ENCODE data around the gene MAP2K1. TPM values are rescaled to one million over a fixed set of nuclear protein-coding genes. Genes with fewer than 3 reads are reported as not detected.
"Not testable (repeated sequence)": the region's sequence is repeated elsewhere in the genome, so short reads cannot be mapped to it uniquely, and the experiment has no call there.

MAP2K1 gene
- total RNA-seq = 10 to 100 TPM; 25.7 to 68.8 (median 53.9) TPM
- long read RNA-seq, partial matches to known transcripts = 29 of 29 reads
- long read RNA-seq, other reads (novel, unspliced or antisense) = 0 of 29 reads

GRCh38 chr15:66386204-66387123, at the start of gene MAP2K1:
TSS of gene MAP2K1 (plus strand) at chr15:66386912. CDS start at chr15:66387348, 436 bp downstream.
- peak within 1 kb of the TSS; percentile 78 to 94 (median 91) for H3K27ac ChIP-seq
- peaks cover 0 to 22% (median 4%) of the 10 kb centered on the region in 4 donors for H3K4me1 ChIP-seq
- DNase-seq (peak; percentile 99), ATAC-seq (peak; percentile 94 to 98 (median 96))
- intact Hi-C loops (cut with DNase I) = loop anchor here (10.0 kb wide), 1 partner anchor 108 kb away; the partner anchor contains the start of gene SNAPC5 (in 2 of the 2)
- H3K27me3 ChIP-seq = no peaks in the 10 kb centered on the region
- peak within 1 kb of the TSS; percentile 88 to 91 (median 90) for H3K4me3 ChIP-seq
- no peaks in the 10 kb centered on the region for H3K36me3 ChIP-seq
- TF ChIP-seq POLR2A (IDR thresholded peaks at IDR 0.05) (peak; percentile 88), CTCF (IDR thresholded peaks at IDR 0.05) (peak; percentile 45 to 88 (median 80))
- no peaks in the 10 kb centered on the region for H3K9me3 ChIP-seq
- 6% methylated on average over 15 of the region's 69 CpGs for WGBS (ENCODE audit: insufficient coverage, low coverage, low lambda C conversion rate, missing lambda C conversion rate)

- ATAC-seq (peak; percentile 62 to 85 (median 76)), DNase-seq (peak in 1 of 3 donors; percentile 25)
- H3K27ac ChIP-seq; intact Hi-C loops (cut with DNase I); H3K4me3 ChIP-seq; H3K36me3 ChIP-seq; H3K27me3 ChIP-seq; H3K9me3 ChIP-seq; H3K4me1 ChIP-seq: not testable (repeated sequence)
- WGBS (ENCODE audit: insufficient coverage, low coverage, low lambda C conversion rate, missing lambda C conversion rate) = 13% methylated on average over 3 of the region's 5 CpGs
These were observed 38.2 kb upstream of the MAP2K1 start for GRCh38 chr15:66348530-66348929.

GRCh38 chr15:66356077-66356358, 30.7 kb upstream of the MAP2K1 start:
- Histone ChIP-seq H3K27ac (peak overlapping the region in 2 of 3 donors; percentile 15 to 50), H3K4me3 (peak overlapping the region; percentile 55 to 63 (median 56)), H3K9me3 (no peaks in the 10 kb centered on the region), H3K27me3 (no peaks in the 10 kb centered on the region), H3K36me3 (no peaks in the 10 kb centered on the region), H3K4me1 (peaks cover 0 to 9% (median 0%) of the 10 kb centered on the region in 4 donors)
- intact Hi-C loops (cut with DNase I) = no loop called here
- DNase-seq = no peak
- WGBS (ENCODE audit: insufficient coverage, low coverage, low lambda C conversion rate, missing lambda C conversion rate) = 6% methylated on average over 12 of the region's 12 CpGs
- TF ChIP-seq CTCF (IDR thresholded peaks at IDR 0.05) = no peak
- no peak for ATAC-seq

- peak; percentile 99 to 100 (median 99) for ATAC-seq
- H3K36me3 ChIP-seq = no peaks in the 10 kb centered on the region
- no peaks in the 10 kb centered on the region for H3K9me3 ChIP-seq
- WGBS (ENCODE audit: insufficient coverage, low coverage, low lambda C conversion rate, missing lambda C conversion rate) = 10% methylated on average over 34 of the region's 51 CpGs
- H3K27me3 ChIP-seq = no peaks in the 10 kb centered on the region
- H3K4me3 ChIP-seq = peak within 1 kb of the TSS; percentile 55 to 63 (median 56)
- intact Hi-C loops (cut with DNase I) = no loop called here
- H3K27ac ChIP-seq = peak within 1 kb of the TSS; percentile 15 to 50 (median 36)
- peaks cover 0 to 9% (median 0%) of the 10 kb centered on the region in 4 donors for H3K4me1 ChIP-seq
- DNase-seq = peak; percentile 96 to 98 (median 97)
- TF ChIP-seq CTCF (IDR thresholded peaks at IDR 0.05) (no peak), POLR2A (IDR thresholded peaks at IDR 0.05) (peak; percentile 64)
These were observed 30.1 kb upstream of the MAP2K1 start, which contains the start of gene TIPIN for GRCh38 chr15:66356359-66357236. TSS of gene TIPIN (minus strand) at chr15:66356685. CDS start at chr15:66352947, 3,738 bp downstream.
